ENCODE results near the gene NTRK2. TPM values are rescaled to one million over a fixed set of nuclear protein-coding genes. Genes with fewer than 3 reads are reported as not detected.

The NTRK2 gene
- total RNA-seq, 2 donors from 2014 or later, result 11.9 to 30.1 TPM

DNA sequence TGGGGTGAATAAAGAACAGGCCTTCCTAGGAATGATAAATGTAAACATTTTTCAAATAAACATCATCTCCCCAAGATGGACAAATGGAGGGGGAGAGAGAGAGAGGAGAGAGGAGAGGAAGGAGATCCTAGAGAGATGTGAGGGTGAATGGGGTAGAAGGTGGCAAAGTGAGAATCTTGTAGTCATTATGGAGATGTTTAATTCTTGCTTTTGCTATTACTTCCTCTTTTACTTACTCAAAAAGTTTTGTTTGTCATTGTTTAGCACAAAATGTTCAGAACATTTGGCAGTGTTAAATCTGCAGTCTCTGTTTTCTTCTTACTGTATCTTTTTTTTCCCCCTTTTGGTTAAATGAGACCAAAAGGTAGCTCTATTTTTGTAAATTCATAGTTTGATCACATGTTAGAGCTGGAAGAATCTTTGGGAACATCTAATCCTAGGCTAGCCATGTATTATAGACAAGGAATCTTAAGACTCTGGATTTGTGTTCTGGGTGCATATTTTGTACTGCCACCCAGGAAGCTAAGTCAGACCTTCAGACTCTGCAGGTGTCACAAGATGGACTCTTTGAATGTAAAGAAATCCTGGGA is 266.1 kb downstream of the NTRK2 start:
- TF ChIP-seq, protein P1, sequence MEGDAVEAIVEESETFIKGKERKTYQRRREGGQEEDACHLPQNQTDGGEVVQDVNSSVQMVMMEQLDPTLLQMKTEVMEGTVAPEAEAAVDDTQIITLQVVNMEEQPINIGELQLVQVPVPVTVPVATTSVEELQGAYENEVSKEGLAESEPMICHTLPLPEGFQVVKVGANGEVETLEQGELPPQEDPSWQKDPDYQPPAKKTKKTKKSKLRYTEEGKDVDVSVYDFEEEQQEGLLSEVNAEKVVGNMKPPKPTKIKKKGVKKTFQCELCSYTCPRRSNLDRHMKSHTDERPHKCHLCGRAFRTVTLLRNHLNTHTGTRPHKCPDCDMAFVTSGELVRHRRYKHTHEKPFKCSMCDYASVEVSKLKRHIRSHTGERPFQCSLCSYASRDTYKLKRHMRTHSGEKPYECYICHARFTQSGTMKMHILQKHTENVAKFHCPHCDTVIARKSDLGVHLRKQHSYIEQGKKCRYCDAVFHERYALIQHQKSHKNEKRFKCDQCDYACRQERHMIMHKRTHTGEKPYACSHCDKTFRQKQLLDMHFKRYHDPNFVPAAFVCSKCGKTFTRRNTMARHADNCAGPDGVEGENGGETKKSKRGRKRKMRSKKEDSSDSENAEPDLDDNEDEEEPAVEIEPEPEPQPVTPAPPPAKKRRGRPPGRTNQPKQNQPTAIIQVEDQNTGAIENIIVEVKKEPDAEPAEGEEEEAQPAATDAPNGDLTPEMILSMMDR (IDR thresholded peaks at IDR 0.05), result no peak
- DNase-seq (ENCODE audit: low spot score), result no peak
- Histone ChIP-seq H3K36me3 (no peaks in the 10 kb centered on the region), H3K27me3 (no peaks in the 10 kb centered on the region), H3K9me3 (no peaks in the 10 kb centered on the region), H3K4me3 (no peak overlapping the region), H3K4me1 (no peaks in the 10 kb centered on the region), H3K27ac (no peak overlapping the region)

DNA sequence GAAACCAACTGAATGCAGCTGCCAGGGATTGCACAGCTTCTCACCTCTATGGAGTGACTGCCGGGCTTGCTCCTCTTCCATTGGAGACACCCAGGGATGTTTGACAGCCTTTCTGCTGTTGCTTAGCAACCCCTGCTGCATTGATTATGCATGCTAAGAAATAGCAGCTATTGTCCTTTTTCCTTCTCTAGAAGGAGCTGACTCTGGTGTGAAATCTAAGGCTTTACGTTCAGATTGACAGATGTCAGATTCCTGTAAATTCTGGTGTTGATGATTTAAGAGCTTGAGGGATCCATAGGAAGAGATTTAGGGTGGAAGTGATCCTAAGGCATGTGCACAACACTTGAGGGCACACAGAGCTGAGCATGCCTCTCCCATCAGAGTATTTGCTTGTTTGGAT is 267.7 kb downstream of the NTRK2 start:
- H3K4me1 ChIP-seq, result no peaks in the 10 kb centered on the region
- no peak overlapping the region for H3K27ac ChIP-seq
- H3K9me3 ChIP-seq, result no peaks in the 10 kb centered on the region
- H3K4me3 ChIP-seq, result no peak overlapping the region
- TF ChIP-seq, protein P1 (IDR thresholded peaks at IDR 0.05), result no peak
- DNase-seq (ENCODE audit: low spot score), result no peak
- no peaks in the 10 kb centered on the region for H3K27me3 ChIP-seq
- H3K36me3 ChIP-seq, result no peaks in the 10 kb centered on the region

DNA sequence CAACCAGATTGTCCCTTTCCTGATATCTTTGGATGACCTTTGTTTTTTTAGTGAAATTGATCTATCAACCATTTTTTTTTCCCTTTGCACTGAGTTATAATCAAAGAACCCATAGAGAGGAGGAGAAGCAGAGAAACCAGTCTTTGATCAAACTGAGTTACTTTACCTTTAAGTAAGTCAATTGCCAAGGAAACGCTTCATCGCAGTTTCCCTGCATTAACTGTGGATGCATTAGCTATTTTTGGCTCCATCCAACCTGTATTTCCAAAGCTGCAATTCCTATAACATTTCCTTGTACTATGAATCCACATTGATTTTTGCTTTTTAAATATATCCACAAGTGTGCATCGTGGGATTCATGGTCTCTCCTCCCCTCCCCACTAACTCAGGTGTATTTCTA is 268.1 kb downstream of the NTRK2 start:
- DNase-seq (ENCODE audit: low spot score), result no peak
- Histone ChIP-seq H3K27me3 (no peaks in the 10 kb centered on the region), H3K9me3 (no peaks in the 10 kb centered on the region), H3K4me1 (no peaks in the 10 kb centered on the region), H3K36me3 (no peaks in the 10 kb centered on the region), H3K27ac (no peak overlapping the region), H3K4me3 (no peak overlapping the region)
- TF ChIP-seq, protein P1 (IDR thresholded peaks at IDR 0.05), result no peak

DNA sequence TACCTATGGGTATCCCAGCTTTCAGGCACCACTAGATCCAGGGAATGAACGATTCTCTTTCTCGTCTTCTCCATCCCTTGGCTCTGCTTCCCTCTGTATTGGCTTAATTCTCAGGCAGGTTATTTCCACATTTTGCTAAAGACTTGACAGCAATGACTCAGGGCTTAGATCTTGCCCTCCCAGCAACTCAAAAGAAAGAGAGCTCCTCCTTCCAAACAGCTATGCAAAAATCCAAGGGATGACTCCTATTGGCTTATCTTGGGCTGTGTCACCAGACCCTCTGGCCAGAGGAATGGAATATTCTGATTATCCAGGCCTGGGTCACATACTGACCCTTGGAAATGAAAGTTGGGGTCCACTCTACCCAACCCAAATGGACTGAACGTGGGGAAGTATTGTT is 270.2 kb downstream of the NTRK2 start:
- TF ChIP-seq, protein P1 (IDR thresholded peaks at IDR 0.05), result no peak
- H3K9me3 ChIP-seq, result no peaks in the 10 kb centered on the region
- H3K27ac ChIP-seq, result no peak overlapping the region
- no peaks in the 10 kb centered on the region for H3K27me3 ChIP-seq
- no peak overlapping the region for H3K4me3 ChIP-seq
- no peak for DNase-seq (ENCODE audit: low spot score)
- no peaks in the 10 kb centered on the region for H3K36me3 ChIP-seq
- H3K4me1 ChIP-seq, result no peaks in the 10 kb centered on the region

DNA sequence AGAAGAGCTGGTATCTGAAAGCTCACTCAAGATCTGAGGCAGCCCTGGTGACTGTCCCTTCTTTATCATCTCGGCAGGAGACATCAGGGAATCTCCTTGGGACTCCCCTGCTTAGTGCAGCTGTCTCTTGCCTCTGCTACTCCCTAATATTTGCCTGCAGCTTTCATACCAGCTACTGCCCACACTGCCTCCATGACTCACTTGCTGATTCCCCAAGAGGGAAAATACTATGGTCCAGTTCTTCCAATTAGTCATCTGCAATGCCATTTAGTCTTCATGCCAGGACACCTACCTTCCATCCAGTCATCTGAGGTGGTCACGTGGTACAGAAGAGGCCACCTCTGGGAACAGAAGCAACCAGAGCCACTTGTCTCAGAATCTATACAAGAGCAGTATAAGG is 270.8 kb downstream of the NTRK2 start:
- H3K27ac ChIP-seq, result no peak overlapping the region
- H3K9me3 ChIP-seq, result no peaks in the 10 kb centered on the region
- no peak overlapping the region for H3K4me3 ChIP-seq
- DNase-seq (ENCODE audit: low spot score), result no peak
- H3K4me1 ChIP-seq, result no peaks in the 10 kb centered on the region
- no peaks in the 10 kb centered on the region for H3K27me3 ChIP-seq
- no peaks in the 10 kb centered on the region for H3K36me3 ChIP-seq
- TF ChIP-seq, protein P1 (IDR thresholded peaks at IDR 0.05), result no peak

DNA sequence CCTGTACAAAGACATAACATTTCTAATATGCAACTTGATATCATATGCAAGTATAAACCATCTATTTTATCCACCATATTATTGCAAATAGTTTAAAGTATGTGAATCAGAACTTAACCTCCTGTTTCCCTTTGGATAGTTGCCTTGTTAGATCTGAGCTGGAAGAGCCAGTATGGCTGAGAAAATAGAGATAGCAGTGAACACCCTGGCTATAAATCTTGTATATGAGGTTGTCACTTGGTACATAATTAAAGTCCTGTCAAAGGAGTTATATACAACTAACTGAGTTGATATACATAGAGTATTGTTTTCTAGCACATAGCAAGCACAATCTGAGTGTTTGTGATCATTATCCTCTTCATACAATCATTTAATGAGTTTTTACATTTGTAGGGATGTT is 272.3 kb downstream of the NTRK2 start:
- Histone ChIP-seq H3K27me3 (no peaks in the 10 kb centered on the region), H3K36me3 (no peaks in the 10 kb centered on the region), H3K9me3 (no peaks in the 10 kb centered on the region), H3K4me3 (no peak overlapping the region), H3K4me1 (peaks cover 0 to 12% of the 10 kb centered on the region in 2 donors), H3K27ac (no peak overlapping the region)
- DNase-seq (ENCODE audit: low spot score), result no peak
- TF ChIP-seq, protein P1 (IDR thresholded peaks at IDR 0.05), result no peak
